Karpas-422 (cell line): ENCODE measurements around the gene KCNAB1. TPM values are rescaled to one million over a fixed set of nuclear protein-coding genes. Genes with fewer than 3 reads are reported as not detected.

ENCODE experiments used
- DNase-seq: peaks from one replicate; pipeline ENCODE4 v3.0.0-alpha.2; 2015
- H2AFZ ChIP-seq: fragments of 200-600 bp; sonication (generic); 2 replicates; pipeline ENCODE4 v1.6.1; 2014; ENCODE audit warnings: antibody characterized with exemption, low read length, mixed read lengths
- H3K27ac ChIP-seq: fragments of 200-600 bp; sonication (generic); 2 replicates; pipeline ENCODE4 v1.5.1; 2014; ENCODE audit warnings: mild to moderate bottlenecking, low read length, moderate library complexity
- H3K27me3 ChIP-seq: fragments of 200-600 bp; sonication (generic); 2 replicates; pipeline ENCODE4 v1.6.1; 2014; ENCODE audit warnings: low read length, mixed read lengths
- H3K36me3 ChIP-seq: fragments of 200-600 bp; sonication (generic); 2 replicates; pipeline ENCODE4 v1.6.1; 2014; ENCODE audit warnings: low read length, mixed read lengths; ENCODE audit not compliant: insufficient read depth
- H3K4me1 ChIP-seq: fragments of 200-600 bp; sonication (generic); 2 replicates; pipeline ENCODE4 v1.6.1; 2014; ENCODE audit warnings: mild to moderate bottlenecking, low read length, mixed read lengths
- H3K4me2 ChIP-seq: fragments of 200-600 bp; sonication (generic); 2 replicates; pipeline ENCODE4 v1.6.1; 2014; ENCODE audit warnings: low read length, low read depth, mild to moderate bottlenecking; ENCODE audit not compliant: poor library complexity, severe bottlenecking
- H3K4me3 ChIP-seq: fragments of 200-600 bp; sonication (generic); 2 replicates; pipeline ENCODE4 v1.5.1; 2014; ENCODE audit warnings: mild to moderate bottlenecking, antibody characterized with exemption, low read length, mixed read lengths
- H3K79me2 ChIP-seq: fragments of 200-600 bp; sonication (generic); 2 replicates; pipeline ENCODE4 v1.6.1; 2014; ENCODE audit warnings: mild to moderate bottlenecking, low read length, mixed read lengths
- H3K9ac ChIP-seq: fragments of 200-600 bp; sonication (generic); 2 replicates; pipeline ENCODE4 v1.6.0; 2014; ENCODE audit warnings: low read length
- H3K9me2 ChIP-seq: fragments of 200-600 bp; sonication (generic), shearing (Covaris generic); replicated peaks from 2 replicates; pipeline ENCODE4 v1.6.0; 2014; ENCODE audit warnings: mild to moderate bottlenecking, low read length, moderate library complexity; ENCODE audit not compliant: insufficient read depth
- H3K9me3 ChIP-seq: fragments of 300-700, 200-600 bp; sonication (generic); 2 replicates; pipeline ENCODE4 v1.6.1; 2014; ENCODE audit warnings: low read length, mixed read lengths
- H4K20me1 ChIP-seq: fragments of 200-600 bp; sonication (generic); 2 replicates; pipeline ENCODE4 v1.6.1; 2014; ENCODE audit warnings: mild to moderate bottlenecking, antibody characterized with exemption, low read length, low read depth; ENCODE audit not compliant: insufficient read depth
- total RNA-seq: library from RNA; depleted of rRNA; stranded (reverse); fragments of >200 nt; shearing (Covaris generic); gene quantifications from 2 replicates; pipeline ENCODE4 v1.2.3, GENCODE V29; 2014; ENCODE audit warnings: low replicate concordance

The KCNAB1 gene
- total RNA-seq, 1 experiment from 2014 or later: not detected

- Histone ChIP-seq H3K4me2 (no peak overlapping the region), H3K9me3 (no peaks in the 10 kb centered on the region), H3K27ac (no peak overlapping the region), H3K9ac (no peak overlapping the region), H3K4me3 (no peak overlapping the region), H3K36me3 (no peaks in the 10 kb centered on the region), H4K20me1 (no peaks in the 10 kb centered on the region), H3K9me2 (no peaks in the 10 kb centered on the region), H3K27me3 (no peaks in the 10 kb centered on the region), H3K79me2 (no peaks in the 10 kb centered on the region), H3K4me1 (no peaks in the 10 kb centered on the region), H2AFZ (no peak overlapping the region)
- DNase-seq: no peak
Observed at GRCh38 chr3:156258301-156258700, 137.9 kb downstream of the KCNAB1 start.

GRCh38 chr3:156259896-156260295, 139.5 kb downstream of the KCNAB1 start:
- Histone ChIP-seq H3K79me2 (no peaks in the 10 kb centered on the region), H3K27ac (no peak overlapping the region), H3K4me3 (no peak overlapping the region), H3K9me3 (no peaks in the 10 kb centered on the region), H2AFZ (no peak overlapping the region), H3K4me2 (no peak overlapping the region), H3K36me3 (no peaks in the 10 kb centered on the region), H3K27me3 (no peaks in the 10 kb centered on the region), H4K20me1 (no peaks in the 10 kb centered on the region), H3K9me2 (no peaks in the 10 kb centered on the region), H3K4me1 (no peaks in the 10 kb centered on the region), H3K9ac (no peak overlapping the region)
- no peak for DNase-seq

- no peaks in the 10 kb centered on the region for H3K36me3 ChIP-seq
- H3K9me3 ChIP-seq: no peaks in the 10 kb centered on the region
Observed at GRCh38 chr3:156260331-156260730, 140.0 kb downstream of the KCNAB1 start.

GRCh38 chr3:156264771-156265170, 144.4 kb downstream of the KCNAB1 start:
- no peak for DNase-seq
- no peak overlapping the region for H3K4me3 ChIP-seq
- no peaks in the 10 kb centered on the region for H4K20me1 ChIP-seq
- no peak overlapping the region for H3K27ac ChIP-seq
- no peaks in the 10 kb centered on the region for H3K9me3 ChIP-seq
- no peaks in the 10 kb centered on the region for H3K79me2 ChIP-seq
- H3K4me2 ChIP-seq: no peak overlapping the region
- H3K9me2 ChIP-seq: no peaks in the 10 kb centered on the region
- H3K4me1 ChIP-seq: no peaks in the 10 kb centered on the region
- H3K27me3 ChIP-seq: no peaks in the 10 kb centered on the region
- H2AFZ ChIP-seq: no peak overlapping the region
- H3K36me3 ChIP-seq: no peaks in the 10 kb centered on the region
- H3K9ac ChIP-seq: no peak overlapping the region

More at GRCh38 chr3:156260331-156260730, 140.0 kb downstream of the KCNAB1 start:
- Histone ChIP-seq H3K4me3 (no peak overlapping the region), H3K4me2 (no peak overlapping the region), H3K9ac (no peak overlapping the region), H3K27me3 (no peaks in the 10 kb centered on the region), H2AFZ (no peak overlapping the region), H3K9me2 (no peaks in the 10 kb centered on the region), H3K79me2 (no peaks in the 10 kb centered on the region), H3K27ac (no peak overlapping the region), H3K4me1 (no peaks in the 10 kb centered on the region), H4K20me1 (no peaks in the 10 kb centered on the region)
- DNase-seq: no peak

GRCh38 chr3:156271508-156271907, 151.1 kb downstream of the KCNAB1 start:
- no peaks in the 10 kb centered on the region for H3K36me3 ChIP-seq
- no peaks in the 10 kb centered on the region for H3K79me2 ChIP-seq
- H3K4me1 ChIP-seq: no peaks in the 10 kb centered on the region
- H3K9me3 ChIP-seq: no peaks in the 10 kb centered on the region
- H3K27me3 ChIP-seq: no peaks in the 10 kb centered on the region
- H3K9me2 ChIP-seq: no peaks in the 10 kb centered on the region
- no peak overlapping the region for H2AFZ ChIP-seq
- H3K9ac ChIP-seq: no peak overlapping the region
- H3K4me3 ChIP-seq: no peak overlapping the region
- no peak overlapping the region for H3K27ac ChIP-seq
- H3K4me2 ChIP-seq: no peak overlapping the region
- no peaks in the 10 kb centered on the region for H4K20me1 ChIP-seq
- no peak for DNase-seq

GRCh38 chr3:156271995-156272719, 151.8 kb downstream of the KCNAB1 start:
- Histone ChIP-seq H3K9me3 (no peaks in the 10 kb centered on the region), H2AFZ (no peak overlapping the region), H3K27me3 (no peaks in the 10 kb centered on the region), H3K79me2 (no peaks in the 10 kb centered on the region), H3K27ac (no peak overlapping the region), H3K4me1 (no peaks in the 10 kb centered on the region), H4K20me1 (no peaks in the 10 kb centered on the region), H3K9me2 (no peaks in the 10 kb centered on the region), H3K9ac (no peak overlapping the region), H3K4me2 (no peak overlapping the region), H3K4me3 (no peak overlapping the region), H3K36me3 (no peaks in the 10 kb centered on the region)
- DNase-seq: no peak

GRCh38 chr3:156273111-156273694, 152.8 kb downstream of the KCNAB1 start:
- no peaks in the 10 kb centered on the region for H3K79me2 ChIP-seq
- H4K20me1 ChIP-seq: no peaks in the 10 kb centered on the region
- H3K36me3 ChIP-seq: no peaks in the 10 kb centered on the region
- no peak overlapping the region for H3K9ac ChIP-seq
- H2AFZ ChIP-seq: no peak overlapping the region
- DNase-seq: no peak
- no peak overlapping the region for H3K4me3 ChIP-seq
- no peaks in the 10 kb centered on the region for H3K27me3 ChIP-seq
- H3K9me3 ChIP-seq: no peaks in the 10 kb centered on the region
- H3K9me2 ChIP-seq: no peaks in the 10 kb centered on the region
- no peak overlapping the region for H3K27ac ChIP-seq
- no peak overlapping the region for H3K4me2 ChIP-seq
- no peaks in the 10 kb centered on the region for H3K4me1 ChIP-seq

GRCh38 chr3:156274791-156275190, 154.4 kb downstream of the KCNAB1 start:
- Histone ChIP-seq H4K20me1 (no peaks in the 10 kb centered on the region), H3K4me2 (no peak overlapping the region), H3K36me3 (no peaks in the 10 kb centered on the region), H3K9me3 (no peaks in the 10 kb centered on the region), H3K4me3 (no peak overlapping the region), H3K4me1 (no peaks in the 10 kb centered on the region), H3K9me2 (no peaks in the 10 kb centered on the region), H3K79me2 (no peaks in the 10 kb centered on the region), H3K9ac (no peak overlapping the region), H3K27me3 (no peaks in the 10 kb centered on the region), H2AFZ (no peak overlapping the region), H3K27ac (no peak overlapping the region)
- no peak for DNase-seq
